Measurements from ENCODE around the gene PSRC1.
"Not testable (repeated sequence)": the region's sequence is repeated elsewhere in the genome, so short reads cannot be mapped to it uniquely, and the experiment has no call there.

The PSRC1 gene

DNA sequence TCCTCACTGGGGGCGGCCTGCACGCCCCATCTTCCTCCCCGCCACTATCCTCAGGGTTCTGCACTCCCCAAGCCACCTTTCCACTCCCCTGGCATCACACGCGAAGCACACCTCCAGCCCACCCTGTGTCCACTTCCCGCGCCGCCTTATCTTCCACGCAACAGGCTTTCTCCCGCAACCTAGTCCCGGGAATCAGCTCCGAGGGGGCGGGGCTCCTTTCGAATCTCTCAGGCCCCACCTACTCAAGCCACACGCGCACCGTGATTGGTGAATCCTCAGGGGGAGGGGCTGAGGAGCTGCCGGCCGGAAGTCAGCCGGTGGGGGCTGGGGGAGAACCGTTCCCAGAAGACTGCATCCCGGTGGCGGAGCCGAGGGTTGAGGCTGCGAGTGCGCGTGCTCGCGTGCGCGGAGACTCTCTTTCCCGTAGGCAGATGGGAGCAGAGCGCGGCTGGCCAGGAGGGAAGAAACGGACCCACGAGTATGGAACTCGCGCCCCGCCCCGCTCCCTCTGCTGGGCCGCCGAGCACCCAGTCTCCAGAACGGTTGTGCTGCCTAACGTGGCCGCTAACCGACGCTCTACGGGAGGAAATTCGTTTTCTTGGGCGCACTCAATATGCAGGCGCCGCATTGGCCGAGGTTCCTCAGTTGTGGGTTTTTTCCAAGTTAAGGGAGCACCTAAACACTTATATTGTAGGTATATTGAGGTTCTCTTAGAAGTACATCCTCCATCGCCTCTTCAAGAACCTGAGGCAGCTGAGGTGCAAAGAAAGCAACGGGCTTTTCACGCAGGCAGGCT is at the start of gene PSRC1:
Gene PSRC1 (minus strand): TSS at position 194 of the 796 bp plus-strand sequence.
- DNase-seq (ENCODE audit: low read depth) = peak; percentile 87

DNA sequence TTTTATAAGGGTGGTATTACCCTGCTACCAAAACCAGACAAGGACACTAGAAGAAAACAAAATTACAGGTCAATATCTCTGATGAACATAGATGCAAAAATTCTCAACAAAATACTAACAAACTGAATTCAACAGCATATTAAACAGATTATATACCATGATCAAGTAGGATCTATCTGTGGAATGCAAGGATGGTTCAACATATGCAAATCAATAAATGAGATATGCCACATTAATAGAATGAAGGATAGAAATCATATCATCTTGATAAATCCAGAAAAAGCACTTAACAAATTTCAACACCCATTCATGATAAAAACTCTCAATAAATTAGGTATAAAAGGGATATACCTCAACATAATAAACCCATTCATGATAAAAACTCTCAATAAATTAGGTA is 48.2 kb upstream of the PSRC1 start:
- no peak for DNase-seq (ENCODE audit: low read depth)

DNA sequence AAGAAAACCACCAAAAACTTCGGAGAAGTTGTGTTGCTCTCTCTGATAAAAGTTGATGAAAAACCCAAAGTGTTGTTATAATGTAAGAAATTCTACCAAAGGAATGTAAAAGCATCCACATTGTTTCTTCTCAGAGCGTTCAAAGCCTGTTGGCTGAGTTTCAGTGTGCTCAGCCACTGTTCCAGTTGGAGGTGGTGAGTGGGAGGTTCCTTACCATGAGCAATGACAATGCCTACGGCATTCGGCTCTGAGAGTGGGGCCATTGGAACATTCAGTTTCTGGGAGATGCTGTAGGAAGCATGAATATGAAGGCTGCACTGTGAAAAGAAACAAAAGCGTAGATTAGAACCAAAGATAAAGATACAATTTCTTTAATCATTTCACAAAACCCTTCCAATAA is 44.3 kb upstream of the PSRC1 start:
- DNase-seq (ENCODE audit: low read depth) = no peak

DNA sequence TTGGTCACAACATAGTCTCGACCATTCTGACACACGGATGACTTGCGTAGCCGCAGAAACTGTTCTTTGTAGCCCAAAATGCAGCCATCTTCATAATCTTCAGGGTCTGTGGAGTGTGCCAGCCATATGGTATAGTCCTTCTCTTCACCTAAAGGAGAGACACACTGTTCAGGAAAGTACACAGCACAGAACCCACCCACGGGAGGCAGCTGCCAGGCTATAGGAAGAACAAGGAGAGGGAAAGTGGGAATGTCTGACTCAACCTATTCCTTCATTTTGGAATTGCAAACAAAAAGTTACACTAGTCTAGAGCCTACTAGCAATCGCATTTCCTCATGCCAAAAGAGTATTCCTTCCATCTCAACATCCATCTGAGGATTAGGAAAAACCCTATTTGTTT is 40.0 kb upstream of the PSRC1 start:
- no peak for DNase-seq (ENCODE audit: low read depth)

DNA sequence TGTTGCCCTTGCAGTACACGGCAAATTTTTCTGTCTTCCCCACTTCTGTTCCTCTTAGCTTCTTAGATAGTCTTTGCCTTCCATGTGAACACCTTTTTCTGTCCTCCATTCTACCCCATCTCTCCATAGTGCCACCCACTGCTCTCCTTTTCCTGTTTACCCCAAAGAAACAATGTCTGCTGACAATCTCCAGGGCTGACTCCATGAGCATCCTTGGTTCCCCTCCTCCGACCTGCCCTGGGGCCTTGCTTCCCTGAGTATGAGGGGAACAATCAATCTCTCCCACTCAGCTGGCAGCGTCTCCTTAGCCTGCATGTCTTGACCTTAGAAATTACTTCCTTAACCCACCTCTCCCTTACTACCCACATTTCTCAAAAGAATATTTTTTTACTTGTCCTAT is 36.2 kb upstream of the PSRC1 start:
- DNase-seq (ENCODE audit: low read depth) = no peak

DNA sequence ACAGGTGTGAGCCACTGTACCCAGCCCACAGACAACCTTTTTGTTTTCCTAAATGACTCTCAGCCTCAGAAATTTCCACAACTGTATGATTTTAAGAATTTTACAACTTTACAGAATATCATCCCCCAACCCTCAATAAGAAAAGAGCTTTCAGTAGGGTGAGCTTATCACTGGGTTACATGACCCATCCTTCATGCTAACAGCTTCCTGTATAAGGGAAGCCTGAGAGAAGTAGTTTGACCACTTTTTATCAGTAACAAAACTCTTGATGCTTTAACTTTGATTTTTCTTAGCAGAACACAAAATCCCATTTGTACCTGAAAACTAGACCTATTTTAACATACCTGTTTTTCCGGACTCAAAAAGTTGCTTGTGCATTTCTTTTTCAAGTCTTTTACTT is 33.6 kb upstream of the PSRC1 start:
- DNase-seq (ENCODE audit: low read depth) = no peak

DNA sequence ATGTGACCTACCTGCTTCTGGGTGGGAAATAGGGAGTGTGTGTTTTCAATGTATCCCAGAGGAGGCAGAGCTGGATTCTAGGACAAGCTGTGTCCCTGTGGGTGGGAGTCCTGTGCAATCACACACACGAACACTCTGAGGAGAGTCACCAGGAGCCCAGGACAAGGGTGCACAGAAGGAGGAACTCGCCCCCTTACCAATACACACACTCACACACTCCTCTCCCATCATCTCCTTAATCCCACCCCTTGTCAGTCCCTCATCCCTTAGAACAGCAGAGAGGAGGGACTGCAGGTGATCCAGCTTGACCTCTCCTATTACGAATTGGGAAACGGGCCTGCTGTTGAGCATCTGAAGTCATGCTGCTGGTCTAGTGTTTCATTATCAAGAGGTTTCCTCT is 32.3 kb upstream of the PSRC1 start:
- DNase-seq (ENCODE audit: low read depth) = no peak

DNA sequence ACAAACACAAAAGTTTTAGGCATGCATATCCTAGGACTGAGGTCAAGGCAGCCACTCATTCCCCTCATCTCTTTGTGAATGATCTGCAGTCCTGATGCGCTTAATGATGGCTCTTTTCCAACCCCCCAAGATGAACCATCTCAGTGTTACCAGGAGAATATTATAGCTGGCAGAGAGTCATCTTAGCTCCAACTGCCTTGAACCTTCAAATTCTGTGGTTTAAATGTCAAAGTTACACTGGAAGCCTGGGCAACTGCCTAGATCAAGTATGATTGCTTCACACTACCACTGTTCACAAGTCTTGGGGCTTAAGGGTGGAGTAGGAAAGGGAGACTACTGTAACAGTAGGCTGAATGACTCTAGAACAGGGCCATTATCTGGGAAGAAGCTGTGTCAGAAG is 31.9 kb upstream of the PSRC1 start:
- no peak for DNase-seq (ENCODE audit: low read depth)

DNA sequence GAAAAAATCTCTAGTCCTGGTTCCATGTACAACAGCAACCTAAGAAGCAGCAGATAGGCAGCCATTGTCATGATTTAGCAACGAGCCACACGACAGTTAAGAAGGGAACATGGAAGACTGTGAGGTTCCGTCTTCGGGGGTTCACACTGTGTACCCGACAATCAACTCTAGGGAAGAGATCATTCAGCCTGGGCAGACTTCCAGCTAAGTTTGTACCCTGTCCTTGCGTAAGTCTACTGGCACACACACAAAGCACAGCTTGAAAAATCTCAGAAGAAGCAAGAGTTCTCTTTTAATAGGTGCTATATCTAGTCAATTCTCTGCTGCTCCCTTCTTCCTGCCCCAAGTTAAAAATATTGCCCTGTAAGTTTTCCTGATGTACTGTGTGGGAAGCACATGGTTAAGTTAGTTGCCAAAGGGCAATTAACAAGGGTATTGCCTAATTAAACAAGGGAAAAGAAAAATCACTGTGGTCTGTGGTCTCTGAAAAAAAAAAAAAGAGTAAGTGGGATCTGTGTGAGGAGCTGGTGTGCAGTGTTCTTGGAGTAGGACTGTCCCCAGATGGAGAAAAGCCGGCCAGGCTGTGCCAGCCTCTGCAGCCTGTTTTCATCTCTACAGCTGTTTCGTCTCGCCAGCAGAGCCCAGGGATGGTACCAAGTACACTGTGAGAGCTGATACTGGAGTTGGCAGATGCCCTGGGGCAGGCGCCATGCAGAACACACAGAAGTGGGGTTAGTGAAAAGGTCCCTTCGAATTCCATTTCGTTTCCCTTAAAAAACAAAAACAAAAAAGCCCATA is 30.2 kb upstream of the PSRC1 start:
- DNase-seq (ENCODE audit: low read depth) = no peak

DNA sequence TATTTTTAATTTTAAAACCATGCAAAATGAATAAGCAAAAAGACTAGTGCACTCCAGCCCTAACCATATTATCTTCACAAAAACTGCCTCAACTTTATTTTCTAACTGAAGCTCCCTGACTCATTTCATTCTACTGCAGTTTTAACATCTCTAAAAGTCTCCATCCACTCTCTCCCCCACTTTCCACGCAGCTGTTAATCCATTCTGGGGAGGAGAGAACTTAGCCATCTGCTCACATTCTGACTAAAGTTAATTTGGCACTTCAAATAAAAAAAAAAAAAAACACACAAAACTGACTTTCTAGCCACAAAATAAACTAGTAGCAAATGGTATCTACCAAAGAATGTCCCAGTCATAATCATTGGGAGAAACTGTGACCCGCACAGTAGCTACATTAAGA is 29.3 kb upstream of the PSRC1 start:
- no peak for DNase-seq (ENCODE audit: low read depth)

DNA sequence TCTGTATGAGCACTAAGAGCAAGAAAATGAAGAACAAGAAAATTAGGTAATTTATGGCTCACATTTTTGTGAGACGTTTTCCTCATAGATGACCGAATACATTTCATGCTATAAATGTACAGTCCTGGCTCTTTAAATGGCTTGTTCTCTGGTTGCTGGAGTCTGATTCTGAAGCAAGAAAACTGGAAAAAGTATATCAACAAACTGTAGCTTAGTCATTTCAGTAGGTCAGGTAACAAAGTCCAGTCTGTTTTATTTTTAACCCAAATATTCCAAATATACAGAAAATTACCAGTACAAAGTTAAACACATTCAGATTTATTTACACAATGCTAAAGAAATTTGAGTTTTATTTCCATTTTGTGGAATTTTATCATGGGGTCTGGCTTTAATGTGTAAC is 26.4 kb upstream of the PSRC1 start:
- DNase-seq (ENCODE audit: low read depth) = no peak

DNA sequence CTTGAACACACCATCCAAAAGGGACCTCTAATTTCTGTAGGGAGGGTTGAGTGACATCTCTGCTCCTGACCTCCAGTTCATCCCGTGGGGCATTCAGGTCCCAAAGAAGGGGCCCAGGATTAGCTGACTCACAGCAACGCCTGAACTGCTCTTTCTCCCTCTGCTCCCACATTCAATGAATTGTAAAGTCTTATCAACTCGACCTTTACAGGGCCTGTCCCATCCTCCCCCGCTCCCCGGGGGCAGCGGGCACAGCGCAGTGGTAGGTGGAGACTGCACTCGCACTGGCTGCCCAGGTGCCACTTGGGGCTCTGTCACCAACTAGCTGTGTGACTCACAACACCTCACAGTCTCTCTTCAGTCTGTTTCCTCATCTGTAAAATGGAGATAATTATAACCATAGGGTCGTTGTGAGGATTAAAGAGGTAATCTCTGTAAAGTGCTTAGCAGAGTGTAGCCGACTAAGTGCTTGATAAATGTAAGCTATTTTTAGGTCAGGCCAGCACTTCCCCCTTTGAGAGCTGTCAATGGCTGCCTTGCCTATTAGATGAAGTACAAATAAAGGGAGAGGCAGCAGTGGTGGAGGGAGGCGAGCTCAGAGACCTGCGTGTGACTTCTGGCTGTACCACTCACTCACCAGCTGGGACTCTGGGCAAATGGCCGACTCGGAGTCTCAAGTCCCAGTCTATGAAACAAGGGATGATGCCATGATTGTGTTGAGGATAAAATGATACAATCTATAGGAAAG is 24.5 kb upstream of the PSRC1 start:
- no peak for DNase-seq (ENCODE audit: low read depth)

DNA sequence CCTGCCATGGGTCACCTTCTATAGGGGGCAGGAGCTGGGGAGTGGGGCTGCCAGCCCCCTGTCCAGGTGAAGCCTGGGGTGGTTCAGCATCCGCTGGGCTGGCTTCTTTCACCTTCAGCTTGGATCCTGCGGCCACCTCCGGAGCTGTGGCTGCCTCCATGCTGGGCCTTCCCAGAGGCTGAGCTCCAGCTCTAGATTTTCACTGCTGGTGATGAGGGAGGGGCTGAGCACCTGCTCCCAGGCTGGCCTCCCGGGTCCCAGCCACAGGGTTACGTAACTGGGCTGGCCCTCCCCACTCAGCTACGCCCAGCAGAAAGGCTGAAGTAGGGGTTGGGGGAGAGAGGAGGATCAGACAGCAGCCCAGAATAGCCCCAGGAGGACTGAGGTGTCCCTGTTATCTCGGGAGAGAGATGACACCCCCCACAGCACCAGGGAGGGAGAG is 23.9 kb upstream of the PSRC1 start, which contains the start of gene MYBPHL:
Gene MYBPHL (minus strand): TSS at position 180 of the 442 bp plus-strand sequence. CDS start 20 bp downstream, at position 160.
- DNase-seq (ENCODE audit: low read depth) = no peak

DNA sequence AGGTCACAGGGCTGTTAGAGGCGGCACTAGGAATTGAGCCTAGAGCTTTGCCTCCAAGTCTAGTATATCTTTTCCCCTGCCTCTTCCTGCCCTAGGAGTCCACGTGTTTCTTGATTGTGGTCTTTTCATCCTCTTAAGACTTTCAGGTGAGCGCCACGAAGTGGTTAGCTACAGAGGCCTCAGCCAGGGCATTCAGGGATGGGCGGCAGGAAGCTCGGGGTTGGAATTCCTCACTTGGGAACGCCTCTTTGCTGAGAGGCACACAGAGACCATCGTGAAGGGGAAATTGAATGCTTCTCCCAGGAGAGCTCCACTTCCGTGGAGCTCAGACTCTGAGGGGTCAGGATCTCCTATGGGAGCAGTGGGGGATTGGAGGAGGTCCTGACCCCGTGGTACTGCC is 23.0 kb upstream of the PSRC1 start:
- not testable (repeated sequence) for DNase-seq (ENCODE audit: low read depth)

DNA sequence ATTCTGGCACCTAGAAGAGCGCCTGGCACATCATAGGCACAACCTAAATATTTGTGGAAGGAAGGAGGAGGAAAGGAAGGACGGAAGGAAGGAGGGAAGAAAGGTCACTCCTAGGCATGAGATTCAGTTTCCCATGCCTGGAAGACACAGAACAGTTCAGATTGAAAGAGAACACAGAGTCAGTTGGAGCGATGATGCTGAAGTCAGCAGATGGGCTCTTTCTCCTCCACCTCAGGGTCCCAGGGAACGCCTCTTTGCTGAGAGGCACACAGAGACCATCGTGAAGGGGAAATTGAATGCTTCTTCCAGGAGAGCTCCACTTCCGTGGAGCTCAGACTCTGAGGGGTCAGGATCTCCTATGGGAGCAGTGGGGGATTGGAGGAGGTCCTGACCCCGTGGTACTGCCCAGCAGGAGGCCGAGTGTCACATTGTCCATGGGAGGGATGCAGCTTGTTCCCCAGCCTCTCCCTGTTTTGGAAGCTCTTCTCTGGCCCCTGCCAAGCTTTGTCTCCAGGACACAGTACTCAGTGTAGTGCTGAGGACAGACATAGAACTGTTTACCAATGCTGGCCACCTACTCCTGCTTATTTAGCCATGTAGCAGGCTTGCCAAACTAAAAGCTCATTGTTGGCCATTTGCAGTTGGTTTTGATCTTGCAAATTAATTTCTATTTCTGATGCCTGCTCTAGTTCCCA is 21.4 kb upstream of the PSRC1 start:
- DNase-seq (ENCODE audit: low read depth) = no peak

DNA sequence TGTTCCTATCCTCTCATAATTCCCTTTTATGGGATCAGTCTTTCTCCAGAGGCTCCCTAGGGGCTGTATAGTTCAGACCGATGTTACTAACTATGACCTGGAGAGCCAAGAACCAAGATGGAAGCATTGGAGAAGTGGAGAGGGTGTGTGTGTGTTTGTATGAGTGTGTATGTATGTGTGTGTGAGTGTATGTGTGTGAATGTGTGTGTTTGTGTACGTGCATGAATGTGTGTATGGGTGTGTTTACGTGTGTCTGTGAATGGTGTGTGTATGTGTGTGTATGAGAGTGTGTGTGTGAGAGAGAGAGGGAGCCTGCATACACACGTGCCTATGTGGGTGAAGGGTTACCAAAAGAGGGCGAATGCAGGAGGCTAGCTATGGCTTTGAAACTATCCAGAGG is 18.9 kb upstream of the PSRC1 start:
- DNase-seq (ENCODE audit: low read depth) = no peak

DNA sequence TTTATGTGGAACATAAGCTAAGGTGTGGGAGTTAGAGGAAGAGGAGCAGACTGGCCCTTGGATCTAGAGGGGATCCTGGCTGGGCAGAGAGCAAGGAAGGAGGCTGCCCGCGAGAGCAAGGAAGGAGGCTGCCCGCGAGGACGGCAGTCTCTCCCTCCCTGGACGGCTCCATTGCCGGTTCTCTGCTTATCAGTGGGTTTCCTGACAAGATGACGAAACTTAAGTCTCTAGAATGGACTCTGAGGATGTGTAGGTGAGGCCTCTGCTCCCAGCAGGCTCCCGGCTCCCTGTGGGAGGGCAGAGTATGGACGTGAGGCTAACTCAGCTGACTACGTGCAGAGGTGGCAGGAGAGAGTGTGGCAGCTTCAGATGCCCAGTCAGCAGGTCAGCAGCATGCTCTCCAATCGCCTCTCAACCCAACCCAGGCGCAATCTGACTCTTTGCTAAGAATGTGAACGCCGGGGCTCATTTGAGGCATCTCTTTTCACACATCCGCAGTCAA is 17.8 kb upstream of the PSRC1 start:
- DNase-seq (ENCODE audit: low read depth) = no peak

DNA sequence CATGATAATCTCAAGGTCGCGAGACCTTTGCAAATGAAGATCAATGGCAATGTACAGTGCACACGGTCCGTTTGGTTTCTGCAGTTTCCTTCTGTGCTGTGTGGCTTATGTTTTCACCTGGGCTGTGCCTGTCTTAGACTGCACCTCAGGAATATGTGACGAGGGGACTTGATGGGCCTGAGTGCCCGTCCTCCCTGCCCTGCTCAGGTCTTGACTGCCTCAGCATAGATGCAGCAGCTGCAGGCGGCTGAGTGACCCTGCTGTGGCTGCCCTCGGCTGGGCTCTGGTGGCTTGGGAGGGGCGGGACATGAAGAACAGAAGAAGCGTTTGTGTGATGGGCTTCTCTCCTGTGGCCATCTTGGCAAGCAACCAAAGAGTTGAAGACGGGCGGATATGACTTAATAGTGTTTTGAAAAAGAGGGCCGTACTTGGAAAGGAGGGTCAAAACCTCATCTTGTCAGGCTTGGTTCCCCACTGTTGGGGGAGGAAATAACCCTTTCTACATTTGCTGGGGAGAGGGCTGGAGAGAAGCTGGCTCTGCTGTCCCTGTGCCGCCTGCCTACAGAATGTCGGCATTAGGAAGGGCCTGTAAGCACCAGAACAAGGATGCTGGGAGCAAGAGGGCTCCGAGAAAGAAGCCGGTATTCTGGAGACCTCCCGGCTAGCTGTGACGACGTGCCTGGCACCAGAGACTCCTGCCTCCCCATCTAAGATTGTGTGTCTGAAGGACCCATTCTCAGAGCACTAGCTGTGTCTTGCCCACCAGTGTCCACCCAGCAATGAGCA is 16.8 kb upstream of the PSRC1 start:
- no peak for DNase-seq (ENCODE audit: low read depth)

DNA sequence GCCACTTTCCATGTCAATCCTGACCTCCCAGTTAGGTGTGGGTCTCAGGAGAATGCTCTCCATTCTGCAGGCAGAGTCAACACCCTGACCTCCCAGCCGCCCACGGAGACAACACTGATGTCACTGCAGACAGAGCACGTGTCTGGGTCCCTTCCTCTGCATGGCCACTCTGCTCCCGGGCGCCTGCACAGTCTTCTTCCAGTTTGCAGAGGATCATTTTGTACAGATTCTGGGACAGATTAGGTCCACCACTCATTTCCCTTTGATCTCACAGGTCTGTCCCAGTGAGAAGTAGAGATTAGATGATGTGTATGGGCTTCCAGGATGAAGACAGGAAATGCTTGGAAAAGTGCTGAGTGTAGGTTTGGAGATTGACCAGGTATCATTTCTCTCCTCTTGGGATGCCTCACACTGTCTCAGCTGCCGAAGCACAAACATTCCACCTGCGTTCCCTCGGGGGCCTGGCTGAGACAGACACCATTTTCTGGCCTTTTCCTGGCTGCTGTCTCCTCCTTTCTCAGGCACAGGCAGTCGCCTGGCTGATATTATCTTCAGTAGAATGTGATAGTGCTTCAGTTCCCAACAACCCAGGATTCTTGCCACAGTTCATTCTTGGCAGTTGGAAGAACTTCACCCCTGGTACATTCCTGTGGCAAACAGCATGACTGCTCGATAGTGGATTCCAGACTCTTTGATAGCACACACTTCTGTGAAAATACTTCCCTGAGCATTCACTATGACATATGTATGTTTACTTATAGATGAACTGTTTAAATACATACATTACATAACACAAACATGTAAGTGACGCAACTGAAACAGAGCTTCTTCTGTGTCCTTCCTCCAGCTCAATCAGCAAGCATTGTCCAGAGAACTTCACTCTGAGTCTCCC is 16.0 kb upstream of the PSRC1 start:
- no peak for DNase-seq (ENCODE audit: low read depth)

DNA sequence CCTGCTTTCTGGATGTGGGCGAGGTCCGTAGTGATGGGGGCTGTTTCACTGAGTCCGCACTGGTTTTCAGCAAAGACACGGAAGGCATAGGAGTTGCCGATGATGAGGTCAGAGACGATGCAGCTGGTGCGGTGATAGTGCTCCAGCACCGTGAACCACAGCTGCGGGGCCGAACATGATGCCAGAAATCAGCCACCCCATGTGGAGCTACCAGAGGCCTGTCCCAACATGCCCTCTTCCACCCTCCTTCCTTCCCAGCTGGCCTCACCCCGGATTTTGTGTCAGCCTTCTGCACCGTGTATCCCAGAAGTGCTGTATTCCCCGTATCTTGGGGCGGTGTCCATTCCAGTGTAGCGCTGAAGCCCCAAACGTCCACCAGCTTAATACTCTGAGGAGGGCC is 13.8 kb upstream of the PSRC1 start:
- DNase-seq (ENCODE audit: low read depth) = no peak

Data from activated T-cell treated with anti-CD3 and anti-CD28 coated beads for 1 hour (primary cell).